Smooth muscle cell (in vitro differentiated cells): Measurements from ENCODE around the gene SLC8A3. TPM values are rescaled to one million over a fixed set of nuclear protein-coding genes. Genes with fewer than 3 reads are reported as not detected.

Experiments used
- DNase-seq: peaks from one replicate; lab custom pipeline; 2025; ENCODE audit not compliant: unreplicated experiment; lab: John Stamatoyannopoulos, UW
- H2AFZ ChIP-seq: fragments of 200-600 bp; sonication (generic); 2 replicates; pipeline ENCODE4 v1.6.0; 2016; ENCODE audit warnings: antibody characterized with exemption, low read depth, mild to moderate bottlenecking
- H3F3A ChIP-seq: fragments of 200-600 bp; sonication (generic); 2 replicates; pipeline ENCODE4 v1.6.0; 2017; ENCODE audit warnings: antibody characterized with exemption, low read depth
- H3K27ac ChIP-seq: fragments of 200-600 bp; sonication (generic); 2 replicates; pipeline ENCODE4 v1.5.1; 2016; ENCODE audit warnings: low read depth, mild to moderate bottlenecking
- H3K27me3 ChIP-seq: fragments of 200-600 bp; sonication (generic); 2 replicates; pipeline ENCODE4 v1.6.1; 2016; ENCODE audit warnings: low read depth, mild to moderate bottlenecking
- H3K36me3 ChIP-seq: fragments of 200-600 bp; sonication (generic); 2 replicates; pipeline ENCODE4 v1.5.1; 2016; ENCODE audit warnings: low read depth
- H3K4me1 ChIP-seq: fragments of 200-600 bp; sonication (generic); 2 replicates; pipeline ENCODE4 v1.5.1; 2016; ENCODE audit warnings: low read depth
- H3K4me2 ChIP-seq: fragments of 200-600 bp; sonication (generic); 2 replicates; pipeline ENCODE4 v1.6.0; 2016; ENCODE audit warnings: mild to moderate bottlenecking
- H3K4me3 ChIP-seq: fragments of 200-600 bp; sonication (generic); 2 replicates; pipeline ENCODE4 v1.5.1; 2016; ENCODE audit warnings: mild to moderate bottlenecking
- H3K79me2 ChIP-seq: fragments of 200-600 bp; sonication (generic); 2 replicates; pipeline ENCODE4 v1.6.0; 2016; ENCODE audit warnings: low read depth, mild to moderate bottlenecking
- H3K9ac ChIP-seq: fragments of 200-600 bp; sonication (generic); 2 replicates; pipeline ENCODE4 v1.6.0; 2016; ENCODE audit warnings: low read depth
- H3K9me3 ChIP-seq: fragments of 200-600 bp; sonication (generic); replicated peaks from 2 replicates; pipeline ENCODE4 v1.5.1; 2016; ENCODE audit warnings: low read depth
- H4K20me1 ChIP-seq: fragments of 200-600 bp; sonication (generic); 2 replicates; pipeline ENCODE4 v1.6.0; 2016; ENCODE audit warnings: low read depth
- WGBS: methylation state at CpG from one replicate; pipeline ENCODE4 v1.1.7; 2016; ENCODE audit warnings: low lambda C conversion rate; 5-methylcytosine and 5-hydroxymethylcytosine counted together
- polyA plus RNA-seq: library from polyadenylated mRNA; unstranded; fragments of >200 nt; fragmentation: Nextera tagmentation; extraction: Ambion mirVana; gene quantifications from 2 replicates; pipeline ENCODE4 v1.2.1, GENCODE V29; 2016
- total RNA-seq: library from RNA; depleted of rRNA; stranded (reverse); fragments of >200 nt; gene quantifications from 2 replicates; pipeline ENCODE4 v1.2.3, GENCODE V29; 2014
- TF ChIP-seq, protein P1 (sequence below): fragments of 200-600 bp; sonication (generic); IDR thresholded peaks from 2 replicates; pipeline ENCODE4 v1.5.1; 2017; ENCODE audit warnings: borderline replicate concordance, mild to moderate bottlenecking, antibody characterized with exemption; ENCODE audit not compliant: insufficient read depth, poor library complexity, severe bottlenecking

Gene SLC8A3
- total and polyA plus RNA-seq, 2 experiments from 2014 or later, result not detected

GRCh38 chr14:70057519-70058136, 131.1 kb downstream of the SLC8A3 start:
- no peak for DNase-seq
- H3K4me1 ChIP-seq, result peaks cover 8% of the 10 kb centered on the region
- no peak overlapping the region for H2AFZ ChIP-seq
- no peak overlapping the region for H3K27ac ChIP-seq
- peaks cover 23% of the 10 kb centered on the region for H3K27me3 ChIP-seq
- no peak overlapping the region for H3K9ac ChIP-seq
- no peaks in the 10 kb centered on the region for H3K79me2 ChIP-seq
- no peaks in the 10 kb centered on the region for H3K36me3 ChIP-seq
- H3F3A ChIP-seq, result no peaks in the 10 kb centered on the region
- WGBS, result 84% methylated on average over 5 of the region's 5 CpGs
- TF ChIP-seq, protein P1, sequence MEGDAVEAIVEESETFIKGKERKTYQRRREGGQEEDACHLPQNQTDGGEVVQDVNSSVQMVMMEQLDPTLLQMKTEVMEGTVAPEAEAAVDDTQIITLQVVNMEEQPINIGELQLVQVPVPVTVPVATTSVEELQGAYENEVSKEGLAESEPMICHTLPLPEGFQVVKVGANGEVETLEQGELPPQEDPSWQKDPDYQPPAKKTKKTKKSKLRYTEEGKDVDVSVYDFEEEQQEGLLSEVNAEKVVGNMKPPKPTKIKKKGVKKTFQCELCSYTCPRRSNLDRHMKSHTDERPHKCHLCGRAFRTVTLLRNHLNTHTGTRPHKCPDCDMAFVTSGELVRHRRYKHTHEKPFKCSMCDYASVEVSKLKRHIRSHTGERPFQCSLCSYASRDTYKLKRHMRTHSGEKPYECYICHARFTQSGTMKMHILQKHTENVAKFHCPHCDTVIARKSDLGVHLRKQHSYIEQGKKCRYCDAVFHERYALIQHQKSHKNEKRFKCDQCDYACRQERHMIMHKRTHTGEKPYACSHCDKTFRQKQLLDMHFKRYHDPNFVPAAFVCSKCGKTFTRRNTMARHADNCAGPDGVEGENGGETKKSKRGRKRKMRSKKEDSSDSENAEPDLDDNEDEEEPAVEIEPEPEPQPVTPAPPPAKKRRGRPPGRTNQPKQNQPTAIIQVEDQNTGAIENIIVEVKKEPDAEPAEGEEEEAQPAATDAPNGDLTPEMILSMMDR, result no peak
- no peaks in the 10 kb centered on the region for H3K9me3 ChIP-seq
- no peak overlapping the region for H3K4me3 ChIP-seq
- H3K4me2 ChIP-seq, result no peak overlapping the region
- no peaks in the 10 kb centered on the region for H4K20me1 ChIP-seq

DNA sequence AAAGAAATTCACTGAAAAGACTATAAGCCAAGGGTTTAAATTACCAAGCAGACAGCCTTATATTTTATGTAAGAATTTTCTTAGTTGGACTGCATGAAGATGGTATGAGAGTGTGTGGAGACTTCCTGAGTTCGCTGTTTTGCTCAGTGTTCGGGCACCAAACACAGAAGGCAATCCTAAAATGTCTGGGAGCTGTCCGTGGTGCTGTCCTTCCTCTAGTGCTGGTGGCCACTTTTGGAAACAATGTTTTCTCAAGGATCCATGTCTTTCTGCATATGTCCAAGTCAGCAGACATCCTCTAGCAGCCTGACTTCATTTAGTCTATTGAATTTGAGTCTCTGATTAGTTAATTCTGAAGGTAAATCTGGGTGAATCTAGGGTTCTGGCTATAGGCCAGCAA, 135.8 kb downstream of the SLC8A3 start:
- Histone ChIP-seq H3K4me2 (no peak overlapping the region), H2AFZ (no peak overlapping the region), H3K4me1 (peaks cover 12% of the 10 kb centered on the region), H3K27me3 (peaks cover 16% of the 10 kb centered on the region), H3K79me2 (no peaks in the 10 kb centered on the region), H3K9me3 (no peaks in the 10 kb centered on the region), H3K9ac (no peak overlapping the region), H3K4me3 (no peak overlapping the region), H4K20me1 (no peaks in the 10 kb centered on the region), H3F3A (no peaks in the 10 kb centered on the region), H3K36me3 (no peaks in the 10 kb centered on the region), H3K27ac (no peak overlapping the region)
- TF ChIP-seq, protein P1, result no peak
- 56% methylated on average over 3 of the region's 3 CpGs for WGBS
- no peak for DNase-seq

- H3K27me3 ChIP-seq, result peaks cover 5% of the 10 kb centered on the region
- no peak overlapping the region for H3K4me3 ChIP-seq
- H3K79me2 ChIP-seq, result no peaks in the 10 kb centered on the region
- no peaks in the 10 kb centered on the region for H4K20me1 ChIP-seq
- H3K36me3 ChIP-seq, result no peaks in the 10 kb centered on the region
- TF ChIP-seq, protein P1, result no peak
- no peak overlapping the region for H3K4me2 ChIP-seq
- no peak overlapping the region for H3K27ac ChIP-seq
- no peak overlapping the region for H2AFZ ChIP-seq
- H3K9ac ChIP-seq, result no peak overlapping the region
- no peak for DNase-seq
- H3K4me1 ChIP-seq, result peaks cover 12% of the 10 kb centered on the region
- no peaks in the 10 kb centered on the region for H3F3A ChIP-seq
- WGBS, result 82% methylated on average over 4 of the region's 4 CpGs
- H3K9me3 ChIP-seq, result no peaks in the 10 kb centered on the region
Measured at GRCh38 chr14:70050136-70050535, 138.6 kb downstream of the SLC8A3 start.

DNA sequence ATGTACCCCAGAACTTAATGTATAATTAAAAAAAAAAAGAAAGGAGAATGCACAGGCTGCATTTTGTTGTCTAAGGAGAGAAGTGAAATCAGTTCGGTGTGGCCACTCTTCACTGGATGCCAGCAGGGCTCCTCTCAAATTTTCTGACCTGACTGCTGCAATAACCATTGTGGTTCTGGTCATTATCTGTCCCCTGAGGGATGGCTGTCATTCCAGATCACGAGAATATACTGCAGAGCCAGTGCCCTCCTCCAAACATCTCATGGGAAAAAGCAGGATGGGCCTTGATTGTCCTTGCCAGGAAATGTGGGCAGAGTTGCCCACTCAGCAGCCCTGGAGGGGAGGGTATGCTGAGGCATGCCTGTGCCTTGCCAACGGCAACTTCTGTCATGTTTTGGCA, 139.1 kb downstream of the SLC8A3 start:
- H3K4me2 ChIP-seq, result no peak overlapping the region
- 90% methylated on average over 3 of the region's 3 CpGs for WGBS
- TF ChIP-seq, protein P1, result no peak
- H3K27me3 ChIP-seq, result peaks cover 3% of the 10 kb centered on the region
- no peak overlapping the region for H3K27ac ChIP-seq
- H3K4me3 ChIP-seq, result no peak overlapping the region
- H3K9me3 ChIP-seq, result no peaks in the 10 kb centered on the region
- H3K36me3 ChIP-seq, result no peaks in the 10 kb centered on the region
- H4K20me1 ChIP-seq, result no peaks in the 10 kb centered on the region
- no peak overlapping the region for H2AFZ ChIP-seq
- DNase-seq, result no peak
- no peak overlapping the region for H3K9ac ChIP-seq
- no peaks in the 10 kb centered on the region for H3F3A ChIP-seq
- no peaks in the 10 kb centered on the region for H3K79me2 ChIP-seq
- peaks cover 12% of the 10 kb centered on the region for H3K4me1 ChIP-seq
